CD14-positive monocyte (primary cell): ENCODE measurements around the gene KASH5. TPM values are rescaled to one million over a fixed set of nuclear protein-coding genes. Genes with fewer than 3 reads are reported as not detected.
A peak's percentile ranks its signal among the peaks of the same experiment; 100 is the strongest.

ENCODE experiments used
- DNase-seq, 3 donors: peaks; one replicate each; pipeline ENCODE4 v3.0.0-alpha.2; 2011 to 2022
- H2AFZ ChIP-seq: 2 replicates; pipeline ENCODE4 v1.6.0; 2012; ENCODE audit warnings: mild to moderate bottlenecking, low read depth, low read length, inconsistent platforms; ENCODE audit not compliant: insufficient read depth, poor library complexity, severe bottlenecking
- H3K27ac ChIP-seq, 2 donors: 1 replicate in 1 of 2; 2 replicates in 1 of 2; pipeline ENCODE4 v1.5.1; 2012 to 2013; ENCODE audit warnings: low read length in 2 of 2, control low read depth in 1 of 2, inconsistent platforms in 1 of 2, low read depth in 1 of 2, mild to moderate bottlenecking in 1 of 2
- H3K27me3 ChIP-seq, 2 donors: one replicate each; pipeline versions ENCODE4 v1.6.0 to v1.6.1; 2011 to 2013; ENCODE audit warnings: low read length in 2 of 2; ENCODE audit not compliant: control insufficient read depth in 2 of 2, insufficient read depth in 2 of 2
- H3K36me3 ChIP-seq, 2 donors: replicated peaks in 1 of 2; 1 replicate in 1 of 2; 2 replicates in 1 of 2; pipeline versions ENCODE4 v1.5.1 to v1.6.1; 2012 to 2013; ENCODE audit warnings: low read length in 2 of 2, control low read depth in 1 of 2, inconsistent platforms in 1 of 2, mild to moderate bottlenecking in 1 of 2; ENCODE audit not compliant: insufficient read depth in 2 of 2, control insufficient read depth in 1 of 2
- H3K4me1 ChIP-seq, 2 donors: 1 replicate in 1 of 2; 2 replicates in 1 of 2; pipeline versions ENCODE4 v1.5.1 to v1.6.1; 2012 to 2013; ENCODE audit warnings: low read length in 2 of 2, control low read depth in 1 of 2, inconsistent platforms in 1 of 2, mild to moderate bottlenecking in 1 of 2, moderate library complexity in 1 of 2; ENCODE audit not compliant: insufficient read depth in 2 of 2, control insufficient read depth in 1 of 2
- H3K4me2 ChIP-seq: replicated peaks from 2 replicates; pipeline ENCODE3; 2012; ENCODE audit warnings: low read length, moderate library complexity, mild to moderate bottlenecking; ENCODE audit not compliant: poor library complexity, severe bottlenecking; ENCODE audit errors: extremely low read depth
- H3K4me3 ChIP-seq, 3 experiments: fragments of 200-600 bp in 1 of 3; sonication (generic) in 1 of 3; replicated peaks in 1 of 3; 1 replicate in 2 of 3; 2 replicates in 1 of 3; pipeline ENCODE4 v1.5.1; 2011 to 2013; ENCODE audit warnings: low read length in 3 of 3, mild to moderate bottlenecking in 3 of 3, control low read depth in 2 of 3, low read depth in 2 of 3, inconsistent platforms in 1 of 3, moderate library complexity in 1 of 3
- H3K79me2 ChIP-seq: 2 replicates; pipeline ENCODE4 v1.6.0; 2012; ENCODE audit warnings: mild to moderate bottlenecking, control low read depth, inconsistent platforms, low read length, moderate library complexity; ENCODE audit not compliant: insufficient read depth
- H3K9ac ChIP-seq: 2 replicates; pipeline ENCODE4 v1.6.0; 2017; ENCODE audit warnings: low read length, mild to moderate bottlenecking; ENCODE audit not compliant: insufficient read depth, poor library complexity, severe bottlenecking
- H3K9me3 ChIP-seq, 2 donors: replicated peaks in 1 of 2; 1 replicate in 1 of 2; 2 replicates in 1 of 2; pipeline versions ENCODE4 v1.5.1 to v1.6.1; 2012 to 2013; ENCODE audit warnings: low read length in 2 of 2, control low read depth in 1 of 2; ENCODE audit not compliant: control insufficient read depth in 1 of 2, insufficient read depth in 1 of 2
- H4K20me1 ChIP-seq: 2 replicates; pipeline ENCODE4 v1.6.0; 2012; ENCODE audit warnings: mild to moderate bottlenecking, low read length, control low read depth, moderate library complexity; ENCODE audit not compliant: insufficient read depth
- H3K27ac Mint-ChIP-seq, 7 donors: one replicate each; pipeline ENCODE4 v1.8.0; 2020; ENCODE audit warnings: mild to moderate bottlenecking in 7 of 7, mixed read lengths in 7 of 7, moderate library complexity in 6 of 7, inconsistent platforms in 2 of 7
- H3K27me3 Mint-ChIP-seq, 3 donors: one replicate each; pipeline ENCODE4 v1.8.0; 2021 to 2022; ENCODE audit warnings: low read depth in 3 of 3, mild to moderate bottlenecking in 3 of 3, mixed read lengths in 3 of 3, moderate library complexity in 3 of 3, inconsistent platforms in 1 of 3
- H3K36me3 Mint-ChIP-seq, 2 donors: one replicate each; pipeline ENCODE4 v1.8.0; 2020; ENCODE audit warnings: mixed read lengths in 2 of 2, inconsistent platforms in 1 of 2, mild to moderate bottlenecking in 1 of 2
- H3K4me1 Mint-ChIP-seq: one replicate; pipeline ENCODE4 v1.8.0; 2020; ENCODE audit warnings: mild to moderate bottlenecking, mixed read lengths
- H3K4me3 Mint-ChIP-seq, 2 donors: one replicate each; pipeline ENCODE4 v1.8.0; 2020; ENCODE audit warnings: mild to moderate bottlenecking in 2 of 2, mixed read lengths in 2 of 2, moderate library complexity in 1 of 2
- H3K9me3 Mint-ChIP-seq, 7 donors: one replicate each; pipeline ENCODE4 v1.8.0; 2020 to 2022; ENCODE audit warnings: mixed read lengths in 7 of 7, mild to moderate bottlenecking in 6 of 7, moderate library complexity in 6 of 7, inconsistent platforms in 2 of 7
- WGBS: methylation state at CpG from one replicate; pipeline ENCODE4 v1.1.5; 2013; ENCODE audit warnings: missing lambda C conversion rate; ENCODE audit not compliant: insufficient coverage; 5-methylcytosine and 5-hydroxymethylcytosine counted together
- intact Hi-C, 2 donors: fragments of 100-400 bp; cut with micrococcal nuclease; formaldehyde crosslinking; loops; one replicate each; pipeline versions ENCODE4 v1.15.0 to v1.15.1; 2023
- polyA plus RNA-seq, 3 donors: library from polyadenylated mRNA; depleted of rRNA in 1 of 3; unstranded in 2 of 3; stranded (reverse) in 1 of 3; fragments of 300-500 nt in 2 of 3; fragments of >200 nt in 1 of 3; fragmentation: Illumina TruSeq in 2 of 3; gene quantifications; 1 replicate in 2 of 3; 2 replicates in 1 of 3; pipeline ENCODE4 v1.2.3, GENCODE V29; 2012 to 2021
- TF ChIP-seq, protein P1 (sequence below): fragments of 200-600 bp; IDR thresholded peaks from one replicate; pipeline ENCODE4 v1.8.0; 2022; ENCODE audit warnings: antibody characterized with exemption, mild to moderate bottlenecking

Gene KASH5
- polyA plus RNA-seq, 3 donors, result not detected

DNA sequence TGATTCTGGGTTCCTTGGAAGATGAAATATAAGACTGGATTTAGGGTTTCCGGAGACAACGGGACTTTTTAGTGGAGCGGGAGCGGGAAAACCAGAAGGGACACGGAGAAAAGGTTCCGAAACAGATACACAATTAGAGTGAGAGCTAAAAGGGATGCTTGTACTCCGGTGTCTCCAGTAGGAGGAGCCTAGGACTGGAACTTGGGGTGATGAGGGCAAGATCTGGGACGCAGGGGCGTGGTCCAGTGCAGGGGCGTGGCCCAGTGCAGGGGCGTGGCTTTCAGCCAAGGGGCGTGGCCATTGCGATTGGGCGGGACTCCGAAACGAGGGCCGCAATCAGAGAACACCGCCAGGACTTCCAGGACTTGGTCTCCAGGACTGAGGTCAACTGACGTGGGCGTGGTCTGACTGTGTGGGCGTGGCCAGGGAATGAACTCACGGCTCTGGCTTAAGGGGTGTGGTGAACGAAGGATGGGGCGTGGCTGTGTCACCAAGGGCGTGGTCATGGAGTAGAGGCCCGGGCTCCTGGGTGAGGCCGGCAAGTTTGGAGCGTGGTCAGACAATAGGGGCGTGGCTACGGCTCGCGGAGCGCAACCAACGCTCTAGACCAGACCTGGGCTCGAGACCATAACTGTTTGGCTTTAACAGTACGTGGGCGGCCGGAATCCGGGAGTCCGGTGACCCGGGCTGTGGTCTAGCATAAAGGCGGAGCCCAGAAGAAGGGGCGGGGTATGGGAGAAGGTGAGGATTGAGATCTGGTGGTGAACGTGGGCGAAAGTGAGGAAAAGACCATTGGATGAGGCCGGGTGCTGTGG is 24.6 kb upstream of the KASH5 start, which contains the start of gene DKKL1:
Gene DKKL1 (plus strand): TSS at position 610 of the 815 bp plus-strand sequence. CDS start 122 bp downstream, at position 732.
- peaks cover 16 to 24% (median 17%) of the 10 kb centered on the region in 3 donors for H3K27me3 Mint-ChIP-seq
- H3K9me3 Mint-ChIP-seq, result peaks cover 2 to 15% (median 9%) of the 10 kb centered on the region in 7 donors
- peaks cover 6% of the 10 kb centered on the region for H3K4me1 Mint-ChIP-seq
- no peaks in the 10 kb centered on the region for H4K20me1 ChIP-seq
- peaks cover 8 to 10% of the 10 kb centered on the region in 2 donors for H3K9me3 ChIP-seq
- intact Hi-C loops, result no loop called here
- H3K79me2 ChIP-seq, result no peaks in the 10 kb centered on the region
- no peaks in the 10 kb centered on the region for H3K36me3 Mint-ChIP-seq
- no peaks in the 10 kb centered on the region for H3K36me3 ChIP-seq
- H3K4me1 ChIP-seq, result peaks cover 12 to 27% of the 10 kb centered on the region in 2 donors
- peak within 1 kb of the TSS in 1 of 7 donors; percentile 35 for H3K27ac Mint-ChIP-seq
- DNase-seq, result peak; percentile 80 to 84 (median 81)
- peak within 1 kb of the TSS; percentile 61 for H3K4me2 ChIP-seq
- H2AFZ ChIP-seq, result peak within 1 kb of the TSS; percentile 57
- 1% methylated on average over 46 of the region's 46 CpGs for WGBS
- peak within 1 kb of the TSS in 2 of 3 experiments; percentile 14 to 57 for H3K4me3 ChIP-seq
- no peak within 1 kb of the TSS for H3K4me3 Mint-ChIP-seq
- H3K9ac ChIP-seq, result no peak within 1 kb of the TSS
- peaks cover 18 to 59% of the 10 kb centered on the region in 2 donors for H3K27me3 ChIP-seq
- H3K27ac ChIP-seq, result no peak within 1 kb of the TSS
- TF ChIP-seq, protein P1, sequence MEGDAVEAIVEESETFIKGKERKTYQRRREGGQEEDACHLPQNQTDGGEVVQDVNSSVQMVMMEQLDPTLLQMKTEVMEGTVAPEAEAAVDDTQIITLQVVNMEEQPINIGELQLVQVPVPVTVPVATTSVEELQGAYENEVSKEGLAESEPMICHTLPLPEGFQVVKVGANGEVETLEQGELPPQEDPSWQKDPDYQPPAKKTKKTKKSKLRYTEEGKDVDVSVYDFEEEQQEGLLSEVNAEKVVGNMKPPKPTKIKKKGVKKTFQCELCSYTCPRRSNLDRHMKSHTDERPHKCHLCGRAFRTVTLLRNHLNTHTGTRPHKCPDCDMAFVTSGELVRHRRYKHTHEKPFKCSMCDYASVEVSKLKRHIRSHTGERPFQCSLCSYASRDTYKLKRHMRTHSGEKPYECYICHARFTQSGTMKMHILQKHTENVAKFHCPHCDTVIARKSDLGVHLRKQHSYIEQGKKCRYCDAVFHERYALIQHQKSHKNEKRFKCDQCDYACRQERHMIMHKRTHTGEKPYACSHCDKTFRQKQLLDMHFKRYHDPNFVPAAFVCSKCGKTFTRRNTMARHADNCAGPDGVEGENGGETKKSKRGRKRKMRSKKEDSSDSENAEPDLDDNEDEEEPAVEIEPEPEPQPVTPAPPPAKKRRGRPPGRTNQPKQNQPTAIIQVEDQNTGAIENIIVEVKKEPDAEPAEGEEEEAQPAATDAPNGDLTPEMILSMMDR, result no peak

DNA sequence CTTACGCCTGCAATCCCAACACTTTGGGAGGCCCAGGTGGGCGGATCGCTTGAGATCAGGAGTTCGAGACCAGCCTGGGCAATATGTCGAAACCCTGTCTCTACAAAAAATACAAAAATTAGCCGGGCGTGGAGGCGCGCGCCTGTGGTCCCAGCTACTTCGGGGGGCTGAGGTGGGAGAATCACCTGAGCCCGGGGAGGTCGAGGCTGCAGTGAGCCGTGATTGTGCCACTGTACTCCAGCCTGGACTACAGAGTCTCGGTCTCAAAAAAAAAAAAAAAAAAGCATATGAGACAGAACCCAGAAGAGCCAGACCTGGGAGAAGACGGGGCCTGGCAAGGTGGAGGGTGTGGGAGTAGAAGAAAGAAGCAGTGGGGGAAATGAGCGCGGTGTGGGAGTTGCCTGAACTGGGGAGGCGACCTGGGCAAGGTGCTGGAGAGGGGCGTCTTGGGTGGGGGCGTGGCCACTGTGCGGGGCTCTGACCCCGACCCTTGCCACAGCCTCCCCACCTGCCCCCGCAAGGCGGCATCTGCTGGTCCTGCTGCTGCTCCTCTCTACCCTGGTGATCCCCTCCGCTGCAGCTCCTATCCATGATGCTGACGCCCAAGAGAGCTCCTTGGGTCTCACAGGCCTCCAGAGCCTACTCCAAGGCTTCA is 23.8 kb upstream of the KASH5 start:
- H3K27ac Mint-ChIP-seq, result peak overlapping the region in 1 of 7 donors; percentile 35
- 73% methylated on average over 18 of the region's 27 CpGs for WGBS
- peak overlapping the region in 1 of 3 experiments; percentile 57 for H3K4me3 ChIP-seq

More for the DNA sequence above, 23.8 kb upstream of the KASH5 start:
- Histone ChIP-seq H3K36me3 (no peaks in the 10 kb centered on the region), H3K9ac (no peak overlapping the region), H4K20me1 (no peaks in the 10 kb centered on the region), H3K4me2 (peak overlapping the region; percentile 61), H3K9me3 (peaks cover 14 to 18% of the 10 kb centered on the region in 2 donors), H2AFZ (peak overlapping the region; percentile 57), H3K27ac (no peak overlapping the region), H3K79me2 (no peaks in the 10 kb centered on the region), H3K27me3 (peaks cover 18 to 59% of the 10 kb centered on the region in 2 donors), H3K4me1 (peaks cover 12 to 27% of the 10 kb centered on the region in 2 donors)
- no peak for DNase-seq
- H3K4me1 Mint-ChIP-seq, result peaks cover 6% of the 10 kb centered on the region
- H3K9me3 Mint-ChIP-seq, result peaks cover 2 to 20% (median 15%) of the 10 kb centered on the region in 7 donors
- H3K27me3 Mint-ChIP-seq, result peaks cover 10 to 18% (median 11%) of the 10 kb centered on the region in 3 donors
- no peak overlapping the region for H3K4me3 Mint-ChIP-seq
- intact Hi-C loops, result no loop called here
- TF ChIP-seq, protein P1, result no peak
- H3K36me3 Mint-ChIP-seq, result no peaks in the 10 kb centered on the region
